Sigmoid colon (tissue), 7 donors: Measurements from ENCODE around the gene SIAH2. TPM values are rescaled to one million over a fixed set of nuclear protein-coding genes. Genes with fewer than 3 reads are reported as not detected.

ENCODE experiments used
- DNase-seq: peaks from one replicate; pipeline ENCODE4 v3.0.0-alpha.2; 2019
- H3K27ac ChIP-seq, 4 donors: fragments of 200-600 bp; sonication (generic); one replicate each; pipeline ENCODE4 v1.5.1; 2016 to 2019; ENCODE audit warnings: mild to moderate bottlenecking in 1 of 4
- H3K27me3 ChIP-seq, 3 donors: fragments of 200-600 bp; sonication (generic); one replicate each; pipeline ENCODE4 v1.5.1; 2019; ENCODE audit warnings: mild to moderate bottlenecking in 1 of 3
- H3K36me3 ChIP-seq, 4 donors: fragments of 200-600 bp; sonication (generic); one replicate each; pipeline ENCODE4 v1.5.1; 2016 to 2019
- H3K4me1 ChIP-seq, 4 donors: fragments of 200-600 bp; sonication (generic); one replicate each; pipeline ENCODE4 v1.5.1; 2017 to 2019
- H3K4me3 ChIP-seq, 4 donors: fragments of 200-600 bp; sonication (generic); one replicate each; pipeline ENCODE4 v1.5.1; 2017 to 2019; ENCODE audit warnings: mild to moderate bottlenecking in 2 of 4, moderate library complexity in 1 of 4
- H3K9me3 ChIP-seq, 4 donors: fragments of 200-600 bp in 3 of 4; sonication (generic) in 3 of 4; one replicate each; pipeline versions ENCODE4 v1.5.1 to v1.6.1; 2013 to 2019
- EP300 ChIP-seq, 4 donors: sonication (generic); formaldehyde crosslinking; IDR thresholded peaks; one replicate each; pipeline ENCODE4 v1.6.1; 2017; ENCODE audit warnings: antibody characterized with exemption in 4 of 4
- POLR2A ChIP-seq, 2 donors: fragments of 450-650 bp; IDR thresholded peaks; one replicate each; pipeline ENCODE4 v1.6.1; 2016; ENCODE audit warnings: antibody characterized with exemption in 2 of 2, mild to moderate bottlenecking in 2 of 2, moderate library complexity in 2 of 2
- POLR2AphosphoS5 ChIP-seq, 4 donors: sonication (generic); formaldehyde crosslinking; IDR thresholded peaks; one replicate each; pipeline ENCODE4 v1.6.1; 2017; ENCODE audit warnings: antibody characterized with exemption in 4 of 4
- WGBS, 2 donors: extraction: QIAGEN DNeasy Blood & Tissue Kit; methylation state at CpG; one replicate each; pipeline ENCODE4 v1.1.7; 2013; 5-methylcytosine and 5-hydroxymethylcytosine counted together
- intact Hi-C: fragments of 100-400 bp; cut with DNase I; formaldehyde crosslinking; loops from one replicate; pipeline ENCODE4 v1.15.1; 2023
- polyA plus RNA-seq, 3 donors: library from polyadenylated mRNA; stranded (reverse); fragments of 200-250 nt; gene quantifications; one replicate each; pipeline ENCODE4 v1.2.3, GENCODE V29; 2013
- total RNA-seq, 4 donors: library from RNA; depleted of rRNA; stranded (reverse); fragments of >200 nt; gene quantifications; one replicate each; pipeline ENCODE4 v1.1.0, GENCODE V29; 2016
- TF ChIP-seq, protein P1 (sequence below), 4 experiments: fragments of 450-650 bp in 3 of 4; fragments of 200-600 bp in 1 of 4; IDR thresholded peaks; one replicate each; pipeline ENCODE4 v1.5.1; 2016 to 2019; ENCODE audit warnings: antibody characterized with exemption in 4 of 4, mild to moderate bottlenecking in 3 of 4, moderate library complexity in 2 of 4
- donor health status: healthy with polysubstance abuse.
- donor health status: Bipolar disorder and iron deficiency.
- donor health status: healthy.

The SIAH2 gene
- total and polyA plus RNA-seq, 7 donors, result 12.0 to 35.0 (median 21.2) TPM

DNA sequence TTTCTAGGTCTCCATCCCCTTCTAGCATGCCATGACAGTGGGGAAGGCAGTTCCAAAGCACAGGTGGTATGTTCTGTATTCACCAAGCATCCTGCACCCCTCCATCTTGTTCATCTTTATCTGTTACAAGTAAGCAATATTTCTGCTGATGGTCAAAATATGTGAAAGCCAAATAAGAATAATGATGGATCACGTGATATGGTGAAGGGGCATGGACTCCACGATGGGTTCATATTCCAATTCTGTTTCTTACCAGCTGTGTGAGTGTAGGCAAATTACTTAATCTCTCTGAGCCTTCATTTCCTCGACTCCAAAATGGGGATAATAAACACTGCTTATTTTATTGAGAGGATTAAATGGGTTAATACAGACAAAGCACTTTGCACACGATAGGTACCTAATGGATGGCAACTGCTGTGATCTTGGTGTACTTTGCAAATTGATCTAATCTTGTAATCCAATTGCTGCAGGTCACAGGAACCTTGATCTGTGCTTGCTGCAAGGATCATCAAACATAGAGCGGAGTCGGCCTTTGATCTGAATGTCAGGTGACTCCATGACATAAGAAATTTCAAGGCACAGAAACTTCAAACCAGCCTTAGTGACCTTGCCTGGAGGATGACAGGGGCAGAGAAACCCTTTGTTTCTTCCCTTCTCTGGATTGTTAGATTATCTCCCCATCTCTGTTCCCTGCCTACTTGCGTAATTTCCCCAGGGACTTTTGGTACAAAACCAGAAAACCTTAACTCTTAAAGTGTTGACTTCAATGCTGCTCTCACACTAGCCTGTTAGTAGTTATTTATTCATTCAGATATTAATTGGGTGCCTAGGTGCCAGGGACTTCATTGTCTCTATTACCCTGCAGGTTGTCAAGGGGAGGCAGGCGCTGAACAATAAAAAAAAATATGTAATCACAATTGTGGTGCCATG lies 25.8 kb downstream of the SIAH2 start:
- no peak for DNase-seq
- H3K9me3 ChIP-seq, result no peaks in the 10 kb centered on the region
- no peaks in the 10 kb centered on the region for H3K27me3 ChIP-seq
- intact Hi-C loops, result no loop called here
- H3K4me3 ChIP-seq, result no peak overlapping the region
- no peaks in the 10 kb centered on the region for H3K4me1 ChIP-seq
- peaks cover 0 to 17% (median 2%) of the 10 kb centered on the region in 4 donors for H3K36me3 ChIP-seq
- TF ChIP-seq POLR2A (IDR thresholded peaks at IDR 0.05) (no peak), POLR2AphosphoS5 (IDR thresholded peaks at IDR 0.05) (no peak), EP300 (IDR thresholded peaks at IDR 0.05) (no peak)
- TF ChIP-seq, protein P1, sequence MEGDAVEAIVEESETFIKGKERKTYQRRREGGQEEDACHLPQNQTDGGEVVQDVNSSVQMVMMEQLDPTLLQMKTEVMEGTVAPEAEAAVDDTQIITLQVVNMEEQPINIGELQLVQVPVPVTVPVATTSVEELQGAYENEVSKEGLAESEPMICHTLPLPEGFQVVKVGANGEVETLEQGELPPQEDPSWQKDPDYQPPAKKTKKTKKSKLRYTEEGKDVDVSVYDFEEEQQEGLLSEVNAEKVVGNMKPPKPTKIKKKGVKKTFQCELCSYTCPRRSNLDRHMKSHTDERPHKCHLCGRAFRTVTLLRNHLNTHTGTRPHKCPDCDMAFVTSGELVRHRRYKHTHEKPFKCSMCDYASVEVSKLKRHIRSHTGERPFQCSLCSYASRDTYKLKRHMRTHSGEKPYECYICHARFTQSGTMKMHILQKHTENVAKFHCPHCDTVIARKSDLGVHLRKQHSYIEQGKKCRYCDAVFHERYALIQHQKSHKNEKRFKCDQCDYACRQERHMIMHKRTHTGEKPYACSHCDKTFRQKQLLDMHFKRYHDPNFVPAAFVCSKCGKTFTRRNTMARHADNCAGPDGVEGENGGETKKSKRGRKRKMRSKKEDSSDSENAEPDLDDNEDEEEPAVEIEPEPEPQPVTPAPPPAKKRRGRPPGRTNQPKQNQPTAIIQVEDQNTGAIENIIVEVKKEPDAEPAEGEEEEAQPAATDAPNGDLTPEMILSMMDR (IDR thresholded peaks at IDR 0.05), result no peak
- 36 to 69% methylated on average over 8 of the region's 8 CpGs for WGBS, 2 donors
- H3K27ac ChIP-seq, result no peak overlapping the region

DNA sequence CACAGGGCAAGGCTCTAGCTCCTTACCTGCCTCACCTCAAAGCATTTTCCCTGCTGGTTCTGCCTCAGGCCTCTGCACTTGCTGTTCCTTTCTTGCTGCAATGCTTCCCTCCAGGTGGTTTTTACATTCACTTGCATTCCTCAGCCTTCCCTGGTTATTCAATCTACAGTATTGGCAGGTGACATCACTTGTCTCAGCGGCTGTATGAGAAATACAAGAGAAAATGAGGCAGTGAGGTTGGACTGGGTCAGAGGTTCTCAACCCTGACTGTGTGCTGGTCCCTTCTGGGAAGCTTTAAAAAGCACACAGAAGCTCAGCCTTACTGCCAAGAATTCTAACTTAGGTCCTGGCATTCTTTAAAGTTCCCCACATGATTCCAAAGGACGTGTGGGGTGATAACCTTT lies 26.7 kb downstream of the SIAH2 start:
- H3K9me3 ChIP-seq, result no peaks in the 10 kb centered on the region
- no peaks in the 10 kb centered on the region for H3K27me3 ChIP-seq
- no peaks in the 10 kb centered on the region for H3K4me1 ChIP-seq
- WGBS, 2 donors, result 59 to 82% methylated on average over 2 of the region's 2 CpGs
- H3K4me3 ChIP-seq, result no peak overlapping the region
- TF ChIP-seq EP300 (IDR thresholded peaks at IDR 0.05) (no peak), POLR2A (IDR thresholded peaks at IDR 0.05) (no peak), POLR2AphosphoS5 (IDR thresholded peaks at IDR 0.05) (no peak)
- TF ChIP-seq, protein P1 (IDR thresholded peaks at IDR 0.05), result no peak
- H3K27ac ChIP-seq, result no peak overlapping the region
- peaks cover 0 to 8% (median 2%) of the 10 kb centered on the region in 4 donors for H3K36me3 ChIP-seq
- intact Hi-C loops, result no loop called here
- DNase-seq, result no peak

DNA sequence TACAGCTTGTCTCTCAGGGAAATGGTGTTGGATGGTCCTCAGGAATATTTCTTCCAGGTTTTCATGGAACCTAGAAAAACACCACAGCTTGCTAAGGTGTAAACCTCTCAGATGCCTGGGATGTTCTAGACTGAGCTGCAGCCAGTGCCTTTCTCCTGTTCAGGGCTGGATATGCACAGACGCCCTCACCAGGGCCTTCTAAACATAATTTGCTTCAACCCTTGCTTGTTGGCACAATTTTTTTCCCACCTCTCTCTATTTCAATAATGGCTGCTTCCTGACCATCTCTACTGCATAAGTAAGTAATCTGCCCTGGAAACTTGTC lies 28.2 kb downstream of the SIAH2 start:
- no peaks in the 10 kb centered on the region for H3K9me3 ChIP-seq
- H3K4me1 ChIP-seq, result no peaks in the 10 kb centered on the region
- TF ChIP-seq EP300 (IDR thresholded peaks at IDR 0.05) (no peak), POLR2A (IDR thresholded peaks at IDR 0.05) (no peak), POLR2AphosphoS5 (IDR thresholded peaks at IDR 0.05) (no peak)
- TF ChIP-seq, protein P1 (IDR thresholded peaks at IDR 0.05), result no peak
- H3K4me3 ChIP-seq, result no peak overlapping the region
- no peaks in the 10 kb centered on the region for H3K27me3 ChIP-seq
- no peak for DNase-seq
- WGBS, 2 donors, result 81 to 83% methylated on average over 1 of the region's 1 CpG
- H3K36me3 ChIP-seq, result no peaks in the 10 kb centered on the region
- intact Hi-C loops, result no loop called here
- no peak overlapping the region for H3K27ac ChIP-seq

DNA sequence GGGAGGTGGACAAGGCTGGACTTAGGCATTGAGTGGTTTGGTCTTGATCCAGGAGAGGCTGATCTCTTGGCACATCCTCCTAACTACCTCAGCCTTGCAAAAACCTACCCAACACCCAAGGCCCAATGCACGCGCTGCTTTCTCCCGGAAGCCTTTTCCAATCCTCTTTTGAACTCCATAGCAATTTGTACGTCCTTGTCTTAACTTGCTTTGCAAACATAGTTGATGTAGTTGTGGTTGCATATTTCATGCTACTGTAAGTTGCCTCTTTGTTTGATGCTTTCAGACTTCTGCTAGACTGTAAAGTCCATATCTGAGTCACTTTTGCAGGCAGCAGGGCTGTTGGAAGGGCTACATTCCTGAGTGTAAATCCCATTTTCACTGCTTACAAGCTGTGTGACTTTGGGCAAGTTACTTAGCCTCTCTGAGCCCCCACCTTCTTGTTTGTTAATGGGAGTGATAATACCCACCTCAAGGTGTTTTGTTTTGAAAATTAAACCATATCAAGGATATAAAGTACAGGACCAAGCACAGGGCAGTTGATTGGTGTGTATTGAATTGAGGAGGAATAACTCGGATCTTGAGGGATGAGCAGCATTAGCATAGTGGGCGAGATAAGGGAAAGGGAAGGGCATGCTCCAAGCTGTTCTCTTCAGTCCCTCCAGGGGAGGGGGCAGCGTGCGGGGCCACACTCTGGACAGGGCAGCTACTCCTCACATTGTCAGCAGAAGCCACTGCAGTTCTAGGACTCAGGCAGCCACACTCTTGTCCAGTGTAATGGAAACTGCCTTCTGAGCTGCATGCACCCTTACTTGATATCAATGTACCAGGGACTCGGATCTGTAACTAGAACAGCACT lies 28.8 kb downstream of the SIAH2 start:
- intact Hi-C loops, result no loop called here
- no peak overlapping the region for H3K27ac ChIP-seq

More for the DNA sequence above, 28.8 kb downstream of the SIAH2 start:
- Histone ChIP-seq H3K4me1 (no peaks in the 10 kb centered on the region), H3K36me3 (no peaks in the 10 kb centered on the region), H3K9me3 (no peaks in the 10 kb centered on the region), H3K27me3 (no peaks in the 10 kb centered on the region), H3K4me3 (no peak overlapping the region)
- DNase-seq, result no peak
- WGBS, 2 donors, result 95 to 96% methylated on average over 9 of the region's 9 CpGs
- TF ChIP-seq POLR2AphosphoS5 (IDR thresholded peaks at IDR 0.05) (no peak), EP300 (IDR thresholded peaks at IDR 0.05) (no peak), POLR2A (IDR thresholded peaks at IDR 0.05) (no peak)
- TF ChIP-seq, protein P1 (IDR thresholded peaks at IDR 0.05), result no peak
